Lower lobe of right lung (tissue), 2 donors: Measurements from ENCODE around the gene YAP1. TPM values are rescaled to one million over a fixed set of nuclear protein-coding genes. Genes with fewer than 3 reads are reported as not detected.

Experiments used
- ATAC-seq, 2 donors: fragments of 200-7000 bp; cut with Tn5 transposase; one replicate each; pipeline ENCODE4 v1.9.1; 2020 to 2022; ENCODE audit warnings: mild to moderate bottlenecking in 2 of 2, moderate library complexity in 2 of 2
- DNase-seq: peaks from one replicate; pipeline ENCODE4 v3.0.0-alpha.2; 2020
- H3K27ac ChIP-seq: fragments of 200-600 bp; one replicate; pipeline ENCODE4 v1.8.0; 2022
- H3K27me3 ChIP-seq: fragments of 200-600 bp; one replicate; pipeline ENCODE4 v1.8.0; 2022; ENCODE audit warnings: low read depth
- H3K36me3 ChIP-seq: fragments of 200-600 bp; one replicate; pipeline ENCODE4 v1.8.0; 2022; ENCODE audit warnings: mild to moderate bottlenecking
- H3K4me1 ChIP-seq: fragments of 200-600 bp; one replicate; pipeline ENCODE4 v1.8.0; 2022
- H3K4me3 ChIP-seq: fragments of 200-600 bp; one replicate; pipeline ENCODE4 v1.8.0; 2022; ENCODE audit warnings: mild to moderate bottlenecking
- H3K9me3 ChIP-seq: fragments of 200-600 bp; one replicate; pipeline ENCODE4 v1.8.0; 2022
- intact Hi-C: fragments of 100-400 bp; cut with DNase I; formaldehyde crosslinking; loops from one replicate; pipeline ENCODE4 v1.11.0; 2022
- total RNA-seq: library from RNA; stranded (reverse); fragmentation: NEBNext Ultra II Directional; extraction: Animal tissue kit (Norgen Biotek cat#: 25700); gene quantifications from one replicate; pipeline ENCODE4 v1.2.1, GENCODE V29; 2021
- TF ChIP-seq, protein P1 (sequence below): fragments of 200-600 bp; IDR thresholded peaks from one replicate; pipeline ENCODE4 v1.8.0; 2022; ENCODE audit warnings: antibody characterized with exemption, mild to moderate bottlenecking
- donor health status: DM: no; HTN: yes; CAD: no; lungs with severe emphysema.

The YAP1 gene
- total RNA-seq, 1 donor from 2014 or later: 105 TPM

DNA sequence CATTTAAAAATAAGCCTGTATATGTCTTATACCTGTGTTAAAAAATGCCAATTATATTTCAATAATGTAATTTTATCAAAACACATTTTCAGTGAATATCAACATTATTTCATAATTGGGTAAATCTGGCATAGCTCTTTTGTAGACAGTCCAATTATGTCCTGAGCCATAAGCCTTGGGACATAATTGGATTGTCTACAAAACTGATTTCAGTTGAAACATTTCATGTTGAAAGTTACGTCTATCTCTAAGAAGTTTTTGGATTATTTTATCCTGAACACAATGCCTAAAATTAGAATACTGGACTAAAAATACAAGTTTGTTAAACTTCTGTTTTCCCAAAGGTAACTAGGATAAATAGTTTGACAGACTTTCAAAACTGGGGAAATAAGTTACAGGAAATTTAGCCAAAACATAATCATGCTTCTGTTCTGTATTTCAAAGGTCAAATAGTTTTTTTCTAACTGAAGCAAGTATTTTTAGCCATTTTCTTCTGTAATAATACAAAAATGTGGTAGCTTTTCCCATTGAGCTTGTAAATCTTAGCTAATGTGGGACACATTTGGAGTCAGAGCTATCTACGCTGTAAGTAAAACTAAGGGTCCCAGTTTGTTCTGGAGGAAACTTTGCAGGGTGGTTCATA, 106.3 kb downstream of the YAP1 start:
- Histone ChIP-seq H3K36me3 (peaks cover 19% of the 10 kb centered on the region), H3K9me3 (no peaks in the 10 kb centered on the region), H3K27ac (peak overlapping the region; percentile 18), H3K27me3 (no peaks in the 10 kb centered on the region), H3K4me1 (peaks cover 7% of the 10 kb centered on the region), H3K4me3 (no peak overlapping the region)
- intact Hi-C loops: no loop called here
- TF ChIP-seq, protein P1, sequence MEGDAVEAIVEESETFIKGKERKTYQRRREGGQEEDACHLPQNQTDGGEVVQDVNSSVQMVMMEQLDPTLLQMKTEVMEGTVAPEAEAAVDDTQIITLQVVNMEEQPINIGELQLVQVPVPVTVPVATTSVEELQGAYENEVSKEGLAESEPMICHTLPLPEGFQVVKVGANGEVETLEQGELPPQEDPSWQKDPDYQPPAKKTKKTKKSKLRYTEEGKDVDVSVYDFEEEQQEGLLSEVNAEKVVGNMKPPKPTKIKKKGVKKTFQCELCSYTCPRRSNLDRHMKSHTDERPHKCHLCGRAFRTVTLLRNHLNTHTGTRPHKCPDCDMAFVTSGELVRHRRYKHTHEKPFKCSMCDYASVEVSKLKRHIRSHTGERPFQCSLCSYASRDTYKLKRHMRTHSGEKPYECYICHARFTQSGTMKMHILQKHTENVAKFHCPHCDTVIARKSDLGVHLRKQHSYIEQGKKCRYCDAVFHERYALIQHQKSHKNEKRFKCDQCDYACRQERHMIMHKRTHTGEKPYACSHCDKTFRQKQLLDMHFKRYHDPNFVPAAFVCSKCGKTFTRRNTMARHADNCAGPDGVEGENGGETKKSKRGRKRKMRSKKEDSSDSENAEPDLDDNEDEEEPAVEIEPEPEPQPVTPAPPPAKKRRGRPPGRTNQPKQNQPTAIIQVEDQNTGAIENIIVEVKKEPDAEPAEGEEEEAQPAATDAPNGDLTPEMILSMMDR: no peak
- DNase-seq: no peak
- ATAC-seq: peak in 1 of 2 donors; percentile 18

- Histone ChIP-seq H3K4me3 (no peak overlapping the region), H3K36me3 (peaks cover 14% of the 10 kb centered on the region), H3K9me3 (no peaks in the 10 kb centered on the region), H3K4me1 (peaks cover 3% of the 10 kb centered on the region), H3K27me3 (no peaks in the 10 kb centered on the region), H3K27ac (no peak overlapping the region)
- intact Hi-C loops: no loop called here
- TF ChIP-seq, protein P1: no peak
- no peak for ATAC-seq
- no peak for DNase-seq
Measured at GRCh38 chr11:102220728-102221467, 110.7 kb downstream of the YAP1 start.

- TF ChIP-seq, protein P1: no peak
- Histone ChIP-seq H3K36me3 (peaks cover 22% of the 10 kb centered on the region), H3K27ac (no peak overlapping the region), H3K27me3 (no peaks in the 10 kb centered on the region), H3K4me3 (no peak overlapping the region), H3K9me3 (no peaks in the 10 kb centered on the region), H3K4me1 (peaks cover 8% of the 10 kb centered on the region)
- intact Hi-C loops: no loop called here
- no peak for ATAC-seq
- no peak for DNase-seq
Measured at GRCh38 chr11:102223859-102224258, 113.6 kb downstream of the YAP1 start.

- ATAC-seq (peak in 1 of 2 donors; percentile 31), DNase-seq (no peak)
- Histone ChIP-seq H3K4me3 (no peak overlapping the region), H3K27ac (peak overlapping the region; percentile 21), H3K36me3 (peaks cover 39% of the 10 kb centered on the region), H3K9me3 (no peaks in the 10 kb centered on the region), H3K4me1 (peaks cover 8% of the 10 kb centered on the region), H3K27me3 (no peaks in the 10 kb centered on the region)
- TF ChIP-seq, protein P1: no peak
- intact Hi-C loops: no loop called here
Measured at GRCh38 chr11:102225689-102226568, 115.7 kb downstream of the YAP1 start.

- intact Hi-C loops: no loop called here
- ATAC-seq (peak; percentile 66 to 90), DNase-seq (no peak)
- Histone ChIP-seq H3K4me3 (no peak overlapping the region), H3K27ac (peak overlapping the region; percentile 21), H3K36me3 (peaks cover 39% of the 10 kb centered on the region), H3K4me1 (peaks cover 8% of the 10 kb centered on the region), H3K27me3 (no peaks in the 10 kb centered on the region), H3K9me3 (no peaks in the 10 kb centered on the region)
- TF ChIP-seq, protein P1: no peak
Measured at GRCh38 chr11:102226702-102227490, 116.6 kb downstream of the YAP1 start.
